Kidney epithelial cell (primary cell): ENCODE results near the gene PACSIN2. TPM values are rescaled to one million over a fixed set of nuclear protein-coding genes. Genes with fewer than 3 reads are reported as not detected.

Experiments used
- DNase-seq: peaks from one replicate; pipeline ENCODE4 v3.0.0-alpha.2; 2010; ENCODE audit warnings: low read depth
- H3K27me3 ChIP-seq: 2 replicates; pipeline ENCODE4 v1.6.0; 2011; ENCODE audit warnings: low read length; ENCODE audit not compliant: control insufficient read depth, insufficient read depth
- H3K36me3 ChIP-seq: 2 replicates; pipeline ENCODE4 v1.5.1; 2011; ENCODE audit warnings: low read length; ENCODE audit not compliant: control insufficient read depth, insufficient read depth
- H3K4me3 ChIP-seq: 2 replicates; pipeline ENCODE4 v1.5.1; 2011; ENCODE audit warnings: low read depth, mild to moderate bottlenecking, control low read depth, low read length
- total RNA-seq: library from RNA; depleted of rRNA; stranded (reverse); fragments of >200 nt; gene quantifications from 2 replicates; pipeline ENCODE4 v1.2.3, GENCODE V29; 2015
- TF ChIP-seq, protein P1 (sequence below): IDR thresholded peaks from 2 replicates; pipeline ENCODE4 v1.5.1; 2011; ENCODE audit warnings: mild to moderate bottlenecking, moderate library complexity, low read length, control low read depth, inconsistent platforms; ENCODE audit not compliant: insufficient read depth, poor library complexity, severe bottlenecking

Gene PACSIN2
- total RNA-seq, 1 donor from 2014 or later: 62.9 TPM

DNA sequence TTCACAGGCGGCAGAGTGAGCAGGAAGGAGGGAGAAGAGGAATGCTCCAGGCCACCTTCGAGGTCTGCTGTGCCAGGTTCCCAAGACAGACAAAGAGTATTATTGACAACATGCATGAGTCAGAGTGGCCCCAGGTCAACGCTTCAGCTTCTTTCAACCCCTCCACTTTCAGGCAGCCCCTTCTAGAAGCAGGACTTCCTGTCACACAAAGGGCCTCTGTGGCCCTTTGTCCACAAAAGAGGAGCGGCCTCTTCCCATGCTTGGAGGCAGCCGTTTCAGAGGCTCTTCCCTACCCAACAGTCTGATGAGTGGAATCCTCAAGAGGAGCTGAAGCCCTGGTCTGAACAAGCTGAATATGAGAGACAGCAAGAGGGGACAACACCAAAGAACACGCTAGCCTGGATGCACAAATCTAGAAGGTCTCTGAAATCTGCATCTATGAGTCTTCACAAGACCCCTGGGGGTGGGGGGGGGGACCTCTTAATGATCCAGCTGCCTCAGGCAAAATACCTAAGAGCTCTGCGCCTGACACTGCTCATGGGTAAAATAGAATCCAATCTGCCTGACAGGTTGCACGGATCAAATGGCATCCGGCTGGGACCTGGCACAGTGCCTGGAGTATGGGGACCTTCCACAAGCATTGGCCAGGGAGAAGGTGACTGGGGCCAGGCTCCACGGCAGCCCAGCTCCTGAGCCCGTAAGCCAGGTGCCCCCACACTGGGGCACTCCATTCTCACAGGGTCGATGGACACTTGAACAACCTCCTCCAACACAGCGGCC, 67.5 kb downstream of the PACSIN2 start:
- no peaks in the 10 kb centered on the region for H3K27me3 ChIP-seq
- DNase-seq: no peak
- H3K4me3 ChIP-seq: no peak overlapping the region
- no peaks in the 10 kb centered on the region for H3K36me3 ChIP-seq
- TF ChIP-seq, protein P1, sequence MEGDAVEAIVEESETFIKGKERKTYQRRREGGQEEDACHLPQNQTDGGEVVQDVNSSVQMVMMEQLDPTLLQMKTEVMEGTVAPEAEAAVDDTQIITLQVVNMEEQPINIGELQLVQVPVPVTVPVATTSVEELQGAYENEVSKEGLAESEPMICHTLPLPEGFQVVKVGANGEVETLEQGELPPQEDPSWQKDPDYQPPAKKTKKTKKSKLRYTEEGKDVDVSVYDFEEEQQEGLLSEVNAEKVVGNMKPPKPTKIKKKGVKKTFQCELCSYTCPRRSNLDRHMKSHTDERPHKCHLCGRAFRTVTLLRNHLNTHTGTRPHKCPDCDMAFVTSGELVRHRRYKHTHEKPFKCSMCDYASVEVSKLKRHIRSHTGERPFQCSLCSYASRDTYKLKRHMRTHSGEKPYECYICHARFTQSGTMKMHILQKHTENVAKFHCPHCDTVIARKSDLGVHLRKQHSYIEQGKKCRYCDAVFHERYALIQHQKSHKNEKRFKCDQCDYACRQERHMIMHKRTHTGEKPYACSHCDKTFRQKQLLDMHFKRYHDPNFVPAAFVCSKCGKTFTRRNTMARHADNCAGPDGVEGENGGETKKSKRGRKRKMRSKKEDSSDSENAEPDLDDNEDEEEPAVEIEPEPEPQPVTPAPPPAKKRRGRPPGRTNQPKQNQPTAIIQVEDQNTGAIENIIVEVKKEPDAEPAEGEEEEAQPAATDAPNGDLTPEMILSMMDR: no peak

DNA sequence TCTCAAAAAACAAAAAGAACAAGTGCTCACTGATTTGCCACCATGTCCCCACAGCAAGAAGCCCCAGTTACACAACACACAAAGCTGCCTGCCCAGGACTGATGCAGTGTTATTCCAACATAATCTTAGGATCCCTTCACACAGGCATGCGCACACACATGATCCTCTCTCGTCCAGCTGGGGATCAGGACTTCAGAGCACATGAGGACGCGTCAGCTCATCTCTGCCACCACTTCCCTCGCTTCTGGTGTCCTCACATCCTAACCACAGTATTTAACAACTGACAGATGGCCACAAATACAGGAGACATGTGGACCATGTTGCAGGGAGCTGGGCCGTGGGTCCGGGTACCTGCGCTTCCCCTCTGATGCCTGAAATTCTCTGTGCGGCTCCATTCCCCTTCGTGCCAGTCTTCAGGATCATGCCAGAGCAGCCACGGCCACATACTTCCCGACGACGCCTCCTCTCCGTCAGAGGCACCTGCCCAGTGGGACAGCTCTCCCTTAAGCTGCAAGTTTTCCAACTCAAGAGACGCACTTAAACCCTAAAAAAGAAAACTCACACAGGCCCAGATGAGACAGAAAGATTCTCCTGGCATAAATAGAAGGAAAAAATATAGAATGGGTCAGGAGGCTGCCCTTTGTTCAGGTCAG, 68.3 kb downstream of the PACSIN2 start:
- Histone ChIP-seq H3K4me3 (no peak overlapping the region), H3K27me3 (no peaks in the 10 kb centered on the region), H3K36me3 (no peaks in the 10 kb centered on the region)
- no peak for DNase-seq
- TF ChIP-seq, protein P1: no peak

DNA sequence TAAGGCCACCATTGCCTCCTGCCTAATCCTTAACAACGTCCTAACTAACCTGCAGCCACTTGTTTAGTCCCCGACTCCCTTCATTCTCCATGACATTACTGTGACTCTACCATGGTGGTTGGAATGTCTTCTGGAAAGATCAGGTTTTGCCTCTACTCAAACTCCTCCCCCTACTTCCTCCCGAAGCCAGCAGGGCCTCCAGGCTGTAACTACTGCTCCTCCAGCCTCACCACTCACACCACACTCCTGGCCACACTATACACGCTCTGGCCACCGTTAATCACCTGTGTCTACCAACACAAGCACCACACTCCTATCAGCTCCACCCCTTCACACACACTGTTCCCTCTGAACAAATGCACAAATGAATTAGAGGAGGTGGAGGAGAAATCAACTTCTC, 69.2 kb downstream of the PACSIN2 start:
- Histone ChIP-seq H3K36me3 (no peaks in the 10 kb centered on the region), H3K4me3 (no peak overlapping the region), H3K27me3 (no peaks in the 10 kb centered on the region)
- no peak for DNase-seq
- TF ChIP-seq, protein P1: no peak

GRCh38 chr22:42945027-42945426, 69.9 kb downstream of the PACSIN2 start:
- no peaks in the 10 kb centered on the region for H3K36me3 ChIP-seq
- DNase-seq: no peak
- TF ChIP-seq, protein P1: no peak
- H3K4me3 ChIP-seq: no peak overlapping the region
- H3K27me3 ChIP-seq: no peaks in the 10 kb centered on the region

DNA sequence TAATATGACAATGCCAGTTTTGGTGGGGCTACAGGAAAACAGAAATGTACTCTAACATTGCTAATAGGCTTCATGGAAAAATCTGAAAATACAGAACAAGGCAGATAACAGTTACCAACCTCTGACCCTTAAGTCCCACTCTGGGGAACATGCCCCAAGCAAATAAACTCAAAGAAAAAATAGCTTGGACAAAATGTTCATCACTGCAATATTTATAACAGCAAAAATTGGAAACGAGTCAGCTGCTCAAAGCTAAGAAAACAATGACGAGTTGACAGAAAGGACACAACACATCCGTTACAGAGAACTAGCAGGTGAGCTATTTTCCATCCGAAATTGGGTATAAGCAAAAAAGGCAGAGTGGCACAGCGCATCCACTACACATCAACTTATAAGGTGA, 70.5 kb downstream of the PACSIN2 start:
- Histone ChIP-seq H3K36me3 (no peaks in the 10 kb centered on the region), H3K4me3 (no peak overlapping the region), H3K27me3 (no peaks in the 10 kb centered on the region)
- TF ChIP-seq, protein P1: no peak
- no peak for DNase-seq
